Breast epithelium (tissue), 3 donors: Measurements from ENCODE around the gene CCDC85C.

Source experiments
- POLR2A ChIP-seq: fragments of 450-650 bp; IDR thresholded peaks from one replicate; pipeline ENCODE4 v1.6.1; 2016; ENCODE audit warnings: antibody characterized with exemption, mild to moderate bottlenecking, moderate library complexity
- POLR2AphosphoS5 ChIP-seq, 3 donors: sonication (generic); formaldehyde crosslinking; IDR thresholded peaks; one replicate each; pipeline ENCODE4 v1.6.1; 2017; ENCODE audit warnings: antibody characterized with exemption in 3 of 3

DNA sequence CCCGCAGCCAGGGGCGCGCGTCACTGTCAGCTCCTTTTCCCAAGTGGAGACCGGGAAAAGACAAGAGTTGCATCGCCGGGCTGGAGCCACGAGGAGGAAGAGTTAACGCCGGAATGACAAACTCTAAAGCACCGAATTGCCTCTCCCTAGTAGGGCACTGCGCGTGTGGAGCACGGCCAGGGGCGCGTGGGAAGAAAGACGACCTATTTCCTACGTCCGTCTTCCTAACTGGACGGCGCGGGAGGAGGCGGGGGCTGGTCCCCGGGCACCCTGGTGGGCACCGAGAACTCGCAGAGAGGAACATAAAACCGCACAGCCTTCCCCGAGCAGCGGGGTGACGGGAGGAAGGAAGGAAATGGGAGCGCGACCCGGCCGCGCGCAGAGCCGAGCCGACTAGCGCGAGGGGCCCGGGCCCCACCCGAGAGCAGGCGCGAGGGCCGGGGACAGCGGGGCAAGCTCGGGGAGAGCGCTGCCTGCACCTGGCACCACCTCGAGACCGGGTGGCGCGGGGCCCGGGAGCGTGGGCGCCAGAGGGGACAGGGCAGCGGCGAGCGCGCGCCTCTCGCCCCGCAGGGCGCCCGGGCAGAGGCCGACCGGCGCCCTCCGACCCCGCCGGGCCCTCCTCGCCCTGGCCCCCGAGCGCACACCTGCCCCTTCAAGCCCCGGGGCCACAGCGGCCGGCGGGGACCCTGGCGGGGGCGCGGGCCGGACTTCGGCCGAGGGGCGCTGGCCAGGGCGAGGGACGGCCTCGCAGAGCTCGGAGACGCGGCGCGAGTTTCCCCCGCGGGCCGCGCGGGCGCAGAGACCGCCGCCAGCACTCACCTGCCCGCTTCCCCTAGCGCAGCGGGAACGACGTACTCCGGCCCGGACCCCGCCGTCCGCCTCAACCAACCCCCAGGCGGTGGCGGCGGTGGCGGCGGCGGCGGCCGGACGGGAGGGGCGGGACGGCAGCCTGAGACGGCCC, 123.8 kb downstream of the CCDC85C start, which contains the start of gene SETD3:
- no peak for TF ChIP-seq POLR2A
- peak in 2 of 3 donors; percentile 25 to 44 for TF ChIP-seq POLR2AphosphoS5 (IDR thresholded peaks at IDR 0.05)
